GM21423 (cell line): Measurements from ENCODE around the gene KRT23.

Source experiments
- ATAC-seq: cut with Tn5 transposase; IDR thresholded peaks from one replicate; pipeline ENCODE4 v1.9.1; 2021; ENCODE audit warnings: mild to moderate bottlenecking, moderate library complexity; ENCODE audit not compliant: unreplicated experiment

The KRT23 gene

GRCh38 chr17:40937384-40937819, at the start of gene KRT23:
Gene KRT23, minus strand, starts transcription at chr17:40937646. Its CDS starts 1,043 bp downstream, at chr17:40936603.
- ATAC-seq: no peak

- no peak for ATAC-seq
Observed at GRCh38 chr17:40986920-40987319, 49.5 kb upstream of the KRT23 start.

- ATAC-seq: no peak
Observed at GRCh38 chr17:40984226-40984625, 46.8 kb upstream of the KRT23 start, which contains the start of gene KRT40. Gene KRT40, minus strand, starts transcription at chr17:40984326. Its CDS starts 53 bp downstream, at chr17:40984273.

GRCh38 chr17:40981115-40981514, 43.7 kb upstream of the KRT23 start:
- no peak for ATAC-seq

- ATAC-seq: no peak
Observed at GRCh38 chr17:40980596-40980995, 43.1 kb upstream of the KRT23 start.

- no peak for ATAC-seq
Observed at GRCh38 chr17:40980117-40980516, 42.7 kb upstream of the KRT23 start.

- ATAC-seq: no peak
Observed at GRCh38 chr17:40978575-40979151, 41.2 kb upstream of the KRT23 start.

- ATAC-seq: no peak
Observed at GRCh38 chr17:40975516-40975915, 38.1 kb upstream of the KRT23 start.

- ATAC-seq: no peak
Observed at GRCh38 chr17:40974366-40974765, 36.9 kb upstream of the KRT23 start.

- ATAC-seq: no peak
Observed at GRCh38 chr17:40967582-40967981, 30.1 kb upstream of the KRT23 start.

GRCh38 chr17:40966848-40967247, 29.4 kb upstream of the KRT23 start, which contains the start of gene KRT39:
Gene KRT39, minus strand, starts transcription at chr17:40966948. Its CDS starts 92 bp downstream, at chr17:40966856.
- no peak for ATAC-seq

- no peak for ATAC-seq
Observed at GRCh38 chr17:40963838-40964237, 26.4 kb upstream of the KRT23 start.

GRCh38 chr17:40962059-40962561, 24.7 kb upstream of the KRT23 start:
- ATAC-seq: no peak

- ATAC-seq: no peak
Observed at GRCh38 chr17:40961591-40961990, 24.1 kb upstream of the KRT23 start.

GRCh38 chr17:40960144-40960543, 22.7 kb upstream of the KRT23 start:
- ATAC-seq: no peak

- ATAC-seq: no peak
Observed at GRCh38 chr17:40958086-40958953, 20.9 kb upstream of the KRT23 start.

- ATAC-seq: no peak
Observed at GRCh38 chr17:40956401-40957254, 19.2 kb upstream of the KRT23 start.

- ATAC-seq: no peak
Observed at GRCh38 chr17:40953881-40954280, 16.4 kb upstream of the KRT23 start.

GRCh38 chr17:40952661-40953060, 15.2 kb upstream of the KRT23 start:
- no peak for ATAC-seq

- no peak for ATAC-seq
Observed at GRCh38 chr17:40952154-40952553, 14.7 kb upstream of the KRT23 start.
